Stimulated activated CD4-positive, alpha-beta T cell treated with anti-CD3 and anti-CD28 coated beads, TNF-alpha, amount 100 ng/mL, for 24 hours (primary cell): ENCODE measurements around the gene FBXO10.
A peak's percentile ranks its signal among the peaks of the same experiment; 100 is the strongest.

Experiments used
- DNase-seq, 3 experiments: peaks; one replicate each; pipeline ENCODE4 v3.0.0-alpha.2; 2020; ENCODE audit warnings: low read depth in 3 of 3

The FBXO10 gene

GRCh38 chr9:37593883-37594448 lies 17.8 kb upstream of the FBXO10 start:
- no peak for DNase-seq

GRCh38 chr9:37592108-37592951 lies 16.1 kb upstream of the FBXO10 start, which contains the start of gene TOMM5:
TSS of gene TOMM5 (minus strand) at chr9:37592597. CDS start at chr9:37592532, 65 bp downstream.
- DNase-seq = peak; percentile 85 to 91 (median 85)

GRCh38 chr9:37587521-37587920 lies 11.3 kb upstream of the FBXO10 start:
- no peak for DNase-seq

GRCh38 chr9:37583522-37584121 lies 7.4 kb upstream of the FBXO10 start:
- DNase-seq = no peak

GRCh38 chr9:37582548-37583157 lies 6.5 kb upstream of the FBXO10 start:
- DNase-seq = no peak

GRCh38 chr9:37575511-37575914 lies 667 bp downstream of the FBXO10 start:
- DNase-seq = no peak

GRCh38 chr9:37575001-37575400 lies 1.2 kb downstream of the FBXO10 start:
- no peak for DNase-seq

GRCh38 chr9:37574241-37574721 lies 1.9 kb downstream of the FBXO10 start:
- DNase-seq = no peak

- no peak for DNase-seq
Measured at GRCh38 chr9:37571282-37571681, 4.9 kb downstream of the FBXO10 start.

- DNase-seq = no peak
Measured at GRCh38 chr9:37566716-37567115, 9.5 kb downstream of the FBXO10 start.

GRCh38 chr9:37565661-37566618 lies 10.2 kb downstream of the FBXO10 start:
- DNase-seq = no peak

GRCh38 chr9:37564916-37565315 lies 11.3 kb downstream of the FBXO10 start:
- no peak for DNase-seq

- no peak for DNase-seq
Measured at GRCh38 chr9:37563806-37564513, 12.2 kb downstream of the FBXO10 start.

- no peak for DNase-seq
Measured at GRCh38 chr9:37562826-37563225, 13.4 kb downstream of the FBXO10 start.

- DNase-seq = no peak
Measured at GRCh38 chr9:37561682-37562081, 14.5 kb downstream of the FBXO10 start.

GRCh38 chr9:37559855-37560592 lies 16.2 kb downstream of the FBXO10 start:
- DNase-seq = no peak

GRCh38 chr9:37559125-37559524 lies 17.1 kb downstream of the FBXO10 start:
- no peak for DNase-seq

- no peak for DNase-seq
Measured at GRCh38 chr9:37555786-37556185, 20.4 kb downstream of the FBXO10 start.

- no peak for DNase-seq
Measured at GRCh38 chr9:37554318-37554717, 21.9 kb downstream of the FBXO10 start.

- no peak for DNase-seq
Measured at GRCh38 chr9:37551888-37552287, 24.3 kb downstream of the FBXO10 start.
